SW 1271 (cell line): ENCODE data around the gene TP53TG3F.
"Not testable (repeated sequence)": the region's sequence is repeated elsewhere in the genome, so short reads cannot be mapped to it uniquely, and the experiment has no call there.

Source experiments
- DNase-seq, 2 experiments: peaks; one replicate each; lab custom pipeline; 2025; lab: John Stamatoyannopoulos, UW

TP53TG3F gene

GRCh38 chr16:33459312-33459711 is at the start of gene TP53TG3F:
Gene TP53TG3F (plus strand): TSS chr16:33459612. CDS start chr16:33459680, 68 bp downstream.
- DNase-seq, result not testable (repeated sequence)

GRCh38 chr16:33491611-33492010 is 32.2 kb downstream of the TP53TG3F start:
- not testable (repeated sequence) for DNase-seq

GRCh38 chr16:33507231-33507630 is 47.8 kb downstream of the TP53TG3F start:
- not testable (repeated sequence) for DNase-seq

- DNase-seq, result not testable (repeated sequence)
Observed at GRCh38 chr16:33509070-33509469, 49.7 kb downstream of the TP53TG3F start.

- DNase-seq, result not testable (repeated sequence)
Observed at GRCh38 chr16:33509906-33510305, 50.5 kb downstream of the TP53TG3F start.
